Activated T-helper 1 cell treated with anti-CD3 and anti-CD28 coated beads, Interleukin-12 subunit alpha, Interleukin-12 subunit beta, Interleukin-2, Interleukin-4 antibody, amounts not matched to agents 30 ng/mL and 10 ng/mL and 1 ng/mL, durations not matched to agents 14 hours and 24 hours and 36 hours (primary cell): ENCODE results near the gene TMEM53. TPM values are rescaled to one million over a fixed set of nuclear protein-coding genes. Genes with fewer than 3 reads are reported as not detected.

Experiments
- DNase-seq: peaks from one replicate; pipeline ENCODE4 v3.0.0; 2021; ENCODE audit warnings: low spot score
- H3K27ac Mint-ChIP-seq: one replicate; pipeline ENCODE4 v1.8.0; 2021; ENCODE audit warnings: mild to moderate bottlenecking, mixed read lengths
- H3K27me3 Mint-ChIP-seq: one replicate; pipeline ENCODE4 v1.8.0; 2022; ENCODE audit warnings: mild to moderate bottlenecking, moderate library complexity, mixed read lengths; ENCODE audit not compliant: insufficient read depth
- H3K36me3 Mint-ChIP-seq: one replicate; pipeline ENCODE4 v1.8.0; 2021; ENCODE audit warnings: low read depth, mixed read lengths
- H3K4me1 Mint-ChIP-seq: one replicate; pipeline ENCODE4 v1.8.0; 2021; ENCODE audit warnings: low read depth, mixed read lengths
- H3K4me3 Mint-ChIP-seq: one replicate; pipeline ENCODE4 v1.8.0; 2021; ENCODE audit warnings: mild to moderate bottlenecking, moderate library complexity, mixed read lengths
- H3K9me3 Mint-ChIP-seq: one replicate; pipeline ENCODE4 v1.8.0; 2021; ENCODE audit warnings: mixed read lengths
- intact Hi-C: fragments of 100-400 bp; cut with micrococcal nuclease; formaldehyde crosslinking; loops from one replicate; pipeline ENCODE4 v1.15.1; 2024
- total RNA-seq: library from RNA; stranded (reverse); gene quantifications from 2 replicates; pipeline ENCODE4 v1.2.3, GENCODE V29; 2022

The TMEM53 gene
- total RNA-seq, 1 donor from 2014 or later, result 6.6 TPM

DNA sequence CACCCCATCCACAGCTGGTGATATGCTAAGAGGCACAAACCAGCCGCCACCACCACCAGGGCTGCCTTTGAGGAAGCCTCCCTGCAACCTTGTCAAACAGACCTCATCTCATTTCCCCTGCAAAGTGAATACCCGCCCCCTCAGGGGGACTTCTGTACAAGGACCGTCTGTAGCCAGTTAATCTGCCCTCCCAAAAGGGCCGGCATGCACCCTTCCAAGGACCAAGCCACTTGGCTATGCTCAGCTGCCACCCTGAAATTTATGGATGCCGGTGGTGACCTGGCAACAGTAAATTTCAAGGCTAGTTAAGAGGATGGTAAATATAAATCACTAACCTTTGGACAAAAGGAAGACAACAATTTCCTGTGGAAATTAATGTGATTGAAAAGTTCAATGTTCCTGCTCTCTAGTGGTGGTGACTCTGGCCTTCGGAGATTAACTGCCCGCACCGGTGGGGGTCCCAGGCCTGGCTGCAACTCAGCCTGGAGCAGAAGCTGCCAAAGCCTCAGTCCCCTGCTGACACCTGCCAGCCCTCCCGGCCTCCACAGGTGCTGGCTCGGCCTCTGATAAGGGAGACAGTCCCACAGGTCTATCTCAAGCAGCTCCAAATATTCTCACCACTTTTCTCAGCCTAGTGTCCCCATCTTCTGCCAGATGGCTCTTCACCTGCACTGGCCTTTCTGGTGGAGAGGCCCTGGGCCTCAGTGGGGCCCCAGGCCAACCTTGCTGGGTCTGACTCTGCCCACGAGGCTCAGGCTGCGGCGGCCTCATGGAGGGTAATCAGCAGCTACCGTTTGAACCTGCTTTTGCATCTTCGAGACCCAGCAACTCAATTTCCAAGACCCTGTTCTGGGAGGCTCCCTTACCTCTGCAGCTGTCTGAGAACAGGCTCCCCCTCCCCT is 12.2 kb downstream of the TMEM53 start:
- intact Hi-C loops, result no loop called here
- no peaks in the 10 kb centered on the region for H3K9me3 Mint-ChIP-seq
- no peak overlapping the region for H3K27ac Mint-ChIP-seq

GRCh38 chr1:44660176-44660575 is 14.1 kb downstream of the TMEM53 start:
- Mint-ChIP-seq H3K9me3 (no peaks in the 10 kb centered on the region), H3K27ac (no peak overlapping the region), H3K36me3 (no peaks in the 10 kb centered on the region), H3K4me3 (no peak overlapping the region), H3K27me3 (no peaks in the 10 kb centered on the region), H3K4me1 (peaks cover 9% of the 10 kb centered on the region)
- no peak for DNase-seq
- intact Hi-C loops, result no loop called here

More for the DNA sequence above, 12.2 kb downstream of the TMEM53 start:
- DNase-seq, result no peak
- Mint-ChIP-seq H3K27me3 (no peaks in the 10 kb centered on the region), H3K4me3 (no peak overlapping the region), H3K4me1 (peaks cover 15% of the 10 kb centered on the region), H3K36me3 (no peaks in the 10 kb centered on the region)

GRCh38 chr1:44659566-44659965 is 14.7 kb downstream of the TMEM53 start:
- Mint-ChIP-seq H3K36me3 (no peaks in the 10 kb centered on the region), H3K9me3 (no peaks in the 10 kb centered on the region), H3K27ac (no peak overlapping the region), H3K4me3 (no peak overlapping the region), H3K27me3 (no peaks in the 10 kb centered on the region), H3K4me1 (peaks cover 3% of the 10 kb centered on the region)
- no peak for DNase-seq
- intact Hi-C loops, result no loop called here

DNA sequence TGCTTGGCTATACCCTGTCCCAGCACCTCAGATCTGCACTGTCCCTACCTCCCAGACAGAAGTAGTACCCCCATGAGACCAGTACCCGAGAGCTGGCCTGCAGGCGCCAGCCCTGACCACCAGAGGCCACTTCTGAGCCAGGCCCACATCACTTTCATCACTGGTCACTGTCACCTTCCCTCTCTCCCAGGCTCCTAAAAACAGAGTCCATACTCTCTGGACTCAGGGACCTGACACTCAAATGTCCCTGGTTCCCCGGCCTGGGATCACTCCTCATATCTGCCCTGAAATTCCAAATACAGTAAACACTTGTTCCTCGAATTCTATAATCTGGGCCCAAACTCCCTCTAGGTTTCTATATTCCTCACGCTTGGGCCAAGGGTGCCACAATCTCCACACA is 18.7 kb downstream of the TMEM53 start:
- H3K4me1 Mint-ChIP-seq, result no peaks in the 10 kb centered on the region
- intact Hi-C loops, result no loop called here
- H3K36me3 Mint-ChIP-seq, result peaks cover 8% of the 10 kb centered on the region
- no peak overlapping the region for H3K27ac Mint-ChIP-seq
- H3K4me3 Mint-ChIP-seq, result no peak overlapping the region
- no peaks in the 10 kb centered on the region for H3K27me3 Mint-ChIP-seq
- H3K9me3 Mint-ChIP-seq, result no peaks in the 10 kb centered on the region
- no peak for DNase-seq

DNA sequence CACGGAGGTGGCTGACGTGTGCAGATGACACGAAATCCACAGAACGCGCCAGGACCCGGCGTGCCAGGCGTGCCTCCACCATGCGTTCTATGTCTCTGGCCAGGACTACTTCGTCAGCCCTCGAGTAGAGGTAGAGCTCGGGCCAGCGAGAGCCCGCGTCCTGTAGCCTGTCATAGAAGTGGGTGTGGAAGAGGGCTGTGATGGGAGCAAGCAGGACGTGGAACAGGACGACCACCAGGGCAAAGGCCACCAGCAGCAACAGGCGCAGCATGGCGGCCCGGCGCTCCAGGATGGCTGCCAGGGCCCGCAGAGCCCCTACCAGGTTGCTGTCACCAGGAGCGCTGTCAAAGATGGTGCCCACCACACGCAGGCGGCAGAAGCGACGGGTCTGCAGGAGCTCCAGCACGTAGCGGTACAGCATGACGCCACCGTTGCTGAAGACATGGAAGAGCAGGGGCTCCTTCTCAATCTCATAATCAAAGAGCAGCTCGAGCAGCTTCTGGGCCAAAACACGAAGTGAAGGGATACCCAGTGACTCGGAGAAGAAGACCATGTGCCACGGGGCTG is 19.6 kb downstream of the TMEM53 start:
- intact Hi-C loops, result no loop called here
- Mint-ChIP-seq H3K9me3 (no peaks in the 10 kb centered on the region), H3K4me3 (no peak overlapping the region), H3K27me3 (no peaks in the 10 kb centered on the region), H3K4me1 (no peaks in the 10 kb centered on the region), H3K27ac (no peak overlapping the region), H3K36me3 (peaks cover 8% of the 10 kb centered on the region)
- no peak for DNase-seq

DNA sequence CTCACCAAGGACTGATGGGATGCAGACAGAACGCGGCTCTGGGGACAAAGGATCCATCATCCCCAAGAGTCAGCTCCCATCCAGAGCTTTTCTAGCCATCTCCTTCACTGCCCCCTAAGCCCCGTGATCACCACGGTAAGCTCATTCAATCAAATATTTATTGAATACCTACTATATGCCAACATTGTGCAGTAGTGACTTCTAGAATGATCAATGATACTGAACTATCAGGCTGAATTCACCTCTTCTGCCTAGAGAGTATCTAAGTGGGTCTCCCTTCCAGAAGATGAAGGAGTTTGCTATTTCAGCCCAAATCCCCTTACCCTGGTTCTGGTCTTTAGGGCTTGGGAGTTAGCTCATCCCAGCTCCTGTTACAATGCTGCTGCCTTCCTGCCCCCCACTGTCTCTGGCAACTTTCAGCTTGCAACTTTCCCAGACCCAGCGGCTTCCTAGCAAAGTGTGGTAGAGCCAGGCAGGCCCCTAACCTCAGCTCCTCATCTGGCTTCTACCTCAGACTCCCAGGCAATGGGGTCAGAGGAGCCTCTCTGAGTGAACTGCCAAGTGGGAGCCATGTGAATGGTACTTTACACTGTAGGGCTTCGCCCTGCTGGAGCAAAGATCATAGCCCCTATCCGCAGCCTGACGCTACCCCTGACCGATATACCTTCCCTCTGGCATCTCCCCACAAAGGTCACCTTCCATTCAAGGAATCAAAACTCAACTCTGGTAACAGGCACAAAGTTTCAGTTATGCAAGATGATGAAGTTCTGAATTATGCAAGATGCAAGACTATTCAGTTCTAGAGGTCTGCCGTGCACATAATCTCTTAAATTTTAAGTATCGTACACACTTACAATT is 20.9 kb downstream of the TMEM53 start:
- peaks cover 18% of the 10 kb centered on the region for H3K36me3 Mint-ChIP-seq
- no peak overlapping the region for H3K27ac Mint-ChIP-seq
- no peak for DNase-seq
- no peaks in the 10 kb centered on the region for H3K4me1 Mint-ChIP-seq
- intact Hi-C loops, result loop anchor here (1.0 to 2.0 kb wide), 5 partner anchors 21 to 437 kb away; partner anchors contain the start of genes ARMH1 and TMEM53
- no peaks in the 10 kb centered on the region for H3K9me3 Mint-ChIP-seq
- no peak overlapping the region for H3K4me3 Mint-ChIP-seq
- no peaks in the 10 kb centered on the region for H3K27me3 Mint-ChIP-seq

- H3K4me1 Mint-ChIP-seq, result no peaks in the 10 kb centered on the region
- H3K27ac Mint-ChIP-seq, result no peak overlapping the region
- intact Hi-C loops, result loop anchor here (1.0 to 2.0 kb wide), 5 partner anchors 22 to 436 kb away; partner anchors contain the start of genes ARMH1 and TMEM53
Measured at GRCh38 chr1:44652445-44653106, 21.7 kb downstream of the TMEM53 start.

DNA sequence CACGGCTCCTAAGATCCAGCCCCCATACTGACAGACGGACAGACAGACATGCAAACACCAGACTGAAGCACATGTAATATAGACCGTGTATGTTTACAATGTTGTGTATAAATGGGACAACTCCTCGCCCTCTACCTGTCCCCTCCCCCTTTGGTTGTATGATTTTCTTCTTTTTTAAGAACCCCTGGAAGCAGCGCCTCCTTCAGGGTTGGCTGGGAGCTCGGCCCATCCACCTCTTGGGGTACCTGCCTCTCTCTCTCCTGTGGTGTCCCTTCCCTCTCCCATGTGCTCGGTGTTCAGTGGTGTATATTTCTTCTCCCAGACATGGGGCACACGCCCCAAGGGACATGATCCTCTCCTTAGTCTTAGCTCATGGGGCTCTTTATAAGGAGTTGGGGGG is 23.2 kb downstream of the TMEM53 start:
- Mint-ChIP-seq H3K9me3 (no peaks in the 10 kb centered on the region), H3K4me1 (no peaks in the 10 kb centered on the region), H3K36me3 (peaks cover 29% of the 10 kb centered on the region), H3K4me3 (no peak overlapping the region), H3K27me3 (no peaks in the 10 kb centered on the region), H3K27ac (no peak overlapping the region)
- intact Hi-C loops, result no loop called here
- no peak for DNase-seq

More at GRCh38 chr1:44652445-44653106, 21.7 kb downstream of the TMEM53 start:
- DNase-seq, result peak; percentile 59
- Mint-ChIP-seq H3K36me3 (peaks cover 24% of the 10 kb centered on the region), H3K27me3 (no peaks in the 10 kb centered on the region), H3K9me3 (no peaks in the 10 kb centered on the region), H3K4me3 (no peak overlapping the region)

- intact Hi-C loops, result no loop called here
- H3K4me3 Mint-ChIP-seq, result no peak overlapping the region
- DNase-seq, result no peak
- H3K36me3 Mint-ChIP-seq, result peaks cover 29% of the 10 kb centered on the region
- H3K4me1 Mint-ChIP-seq, result no peaks in the 10 kb centered on the region
- no peak overlapping the region for H3K27ac Mint-ChIP-seq
- no peaks in the 10 kb centered on the region for H3K27me3 Mint-ChIP-seq
- H3K9me3 Mint-ChIP-seq, result no peaks in the 10 kb centered on the region
Measured at GRCh38 chr1:44650159-44650831, 24.0 kb downstream of the TMEM53 start.

GRCh38 chr1:44649788-44650158 is 24.5 kb downstream of the TMEM53 start:
- DNase-seq, result no peak
- intact Hi-C loops, result no loop called here
- no peak overlapping the region for H3K4me3 Mint-ChIP-seq
- H3K9me3 Mint-ChIP-seq, result no peaks in the 10 kb centered on the region
- no peaks in the 10 kb centered on the region for H3K27me3 Mint-ChIP-seq
- no peak overlapping the region for H3K27ac Mint-ChIP-seq
- H3K4me1 Mint-ChIP-seq, result no peaks in the 10 kb centered on the region
- peaks cover 31% of the 10 kb centered on the region for H3K36me3 Mint-ChIP-seq

- intact Hi-C loops, result no loop called here
- H3K4me3 Mint-ChIP-seq, result no peak overlapping the region
- H3K4me1 Mint-ChIP-seq, result no peaks in the 10 kb centered on the region
- H3K9me3 Mint-ChIP-seq, result no peaks in the 10 kb centered on the region
- peaks cover 30% of the 10 kb centered on the region for H3K36me3 Mint-ChIP-seq
- H3K27me3 Mint-ChIP-seq, result no peaks in the 10 kb centered on the region
- DNase-seq, result no peak
- no peak overlapping the region for H3K27ac Mint-ChIP-seq
Measured at GRCh38 chr1:44648529-44649250, 25.6 kb downstream of the TMEM53 start.
